NCI-H748 (cell line): ENCODE results near the gene FGF19.

Experiments
- DNase-seq: peaks from one replicate; lab custom pipeline; 2025; ENCODE audit not compliant: unreplicated experiment; lab: John Stamatoyannopoulos, UW

FGF19 gene, protein sequence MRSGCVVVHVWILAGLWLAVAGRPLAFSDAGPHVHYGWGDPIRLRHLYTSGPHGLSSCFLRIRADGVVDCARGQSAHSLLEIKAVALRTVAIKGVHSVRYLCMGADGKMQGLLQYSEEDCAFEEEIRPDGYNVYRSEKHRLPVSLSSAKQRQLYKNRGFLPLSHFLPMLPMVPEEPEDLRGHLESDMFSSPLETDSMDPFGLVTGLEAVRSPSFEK

DNA sequence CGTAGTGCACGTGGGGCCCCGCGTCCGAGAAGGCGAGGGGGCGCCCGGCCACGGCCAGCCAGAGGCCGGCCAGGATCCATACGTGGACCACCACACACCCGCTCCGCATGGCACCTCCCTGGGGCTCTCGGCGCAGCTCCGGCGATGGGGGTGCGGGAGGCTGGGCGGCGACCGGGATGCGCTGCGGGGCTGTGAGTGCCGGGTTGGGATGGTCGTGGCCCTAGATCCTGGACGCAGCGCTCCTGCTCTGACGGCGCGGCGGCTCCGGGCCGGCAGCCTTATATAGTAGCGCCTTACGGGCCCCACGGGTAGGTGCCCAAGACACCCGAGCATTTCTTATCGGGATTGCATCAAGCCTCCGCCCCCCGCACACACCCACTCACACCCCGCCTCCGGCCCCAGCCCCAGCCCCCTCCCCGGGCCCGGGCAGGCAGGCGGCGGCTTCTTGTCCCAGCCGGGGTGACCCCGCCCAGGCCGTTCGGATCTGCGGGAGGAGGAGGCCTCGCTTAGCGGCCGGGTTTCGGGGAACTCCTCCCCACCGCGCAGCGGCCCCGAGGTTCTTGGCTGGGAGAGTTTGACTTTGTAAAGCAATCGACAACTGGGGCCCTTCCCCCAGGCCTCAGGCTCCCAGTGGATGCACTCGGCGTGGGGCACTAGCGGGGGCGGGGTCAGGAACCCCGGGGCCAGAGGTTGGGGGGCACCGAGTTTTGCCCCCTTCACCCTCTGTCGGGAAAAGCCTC, at the start of gene FGF19:
TSS of gene FGF19 (minus strand) at position 255 of the 740 bp plus-strand sequence. CDS start at position 109, 146 bp downstream.
- DNase-seq = peak; percentile 43

DNA sequence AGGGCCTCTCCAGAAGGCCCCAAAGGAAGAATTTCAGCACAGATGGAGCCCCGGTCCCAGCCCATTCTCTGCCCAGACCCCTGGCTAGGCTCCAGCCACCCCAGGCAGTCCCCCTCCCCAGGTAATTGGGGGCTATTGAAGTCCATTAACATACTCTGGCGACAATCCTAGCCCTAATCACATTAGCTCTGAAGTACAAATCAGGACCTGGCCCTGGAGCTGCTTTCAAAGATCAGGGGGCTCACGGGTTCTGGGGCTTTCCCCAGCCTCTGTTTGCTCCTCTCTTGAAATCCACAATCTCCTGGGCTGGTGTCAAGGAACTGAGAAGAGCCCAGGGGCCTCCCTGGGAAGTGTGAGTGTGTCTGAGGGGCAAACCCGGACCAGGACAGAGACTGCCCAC, 49.1 kb upstream of the FGF19 start:
- DNase-seq = no peak

DNA sequence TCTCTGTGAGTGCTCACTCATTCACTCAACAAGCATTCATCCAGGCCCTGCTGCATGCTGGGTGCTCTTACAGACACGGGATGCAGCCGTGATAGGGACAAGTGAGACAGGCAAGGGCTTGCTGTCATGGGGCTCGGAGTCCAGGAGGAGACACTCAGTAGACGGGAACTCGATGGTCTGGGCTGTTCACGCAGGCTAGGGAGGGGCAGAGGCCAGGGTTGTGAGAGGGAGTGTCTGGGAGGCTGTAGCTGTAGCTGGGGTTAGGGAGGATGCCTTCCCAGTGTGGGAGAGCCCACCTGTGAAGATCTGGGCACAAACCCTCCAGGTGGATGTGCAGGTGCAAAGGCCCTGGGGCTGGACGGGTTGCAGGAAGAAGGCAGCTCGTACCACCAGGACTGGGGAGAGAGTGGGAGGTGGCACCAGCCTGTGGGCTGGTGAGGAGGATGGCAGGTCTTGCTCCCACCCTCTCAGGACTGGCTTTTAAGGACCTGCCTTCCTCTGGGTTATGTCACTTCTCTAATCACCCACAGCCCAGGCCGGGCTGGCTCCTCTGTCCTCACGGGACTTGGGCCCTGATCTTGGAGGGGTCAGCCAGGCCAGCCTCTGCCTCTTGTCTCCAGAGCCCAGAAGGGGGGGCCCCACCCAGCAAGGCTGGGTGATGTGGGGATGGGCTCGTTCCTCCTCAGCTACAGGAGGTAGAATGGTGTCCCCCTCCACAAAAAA, 47.2 kb upstream of the FGF19 start:
- no peak for DNase-seq

DNA sequence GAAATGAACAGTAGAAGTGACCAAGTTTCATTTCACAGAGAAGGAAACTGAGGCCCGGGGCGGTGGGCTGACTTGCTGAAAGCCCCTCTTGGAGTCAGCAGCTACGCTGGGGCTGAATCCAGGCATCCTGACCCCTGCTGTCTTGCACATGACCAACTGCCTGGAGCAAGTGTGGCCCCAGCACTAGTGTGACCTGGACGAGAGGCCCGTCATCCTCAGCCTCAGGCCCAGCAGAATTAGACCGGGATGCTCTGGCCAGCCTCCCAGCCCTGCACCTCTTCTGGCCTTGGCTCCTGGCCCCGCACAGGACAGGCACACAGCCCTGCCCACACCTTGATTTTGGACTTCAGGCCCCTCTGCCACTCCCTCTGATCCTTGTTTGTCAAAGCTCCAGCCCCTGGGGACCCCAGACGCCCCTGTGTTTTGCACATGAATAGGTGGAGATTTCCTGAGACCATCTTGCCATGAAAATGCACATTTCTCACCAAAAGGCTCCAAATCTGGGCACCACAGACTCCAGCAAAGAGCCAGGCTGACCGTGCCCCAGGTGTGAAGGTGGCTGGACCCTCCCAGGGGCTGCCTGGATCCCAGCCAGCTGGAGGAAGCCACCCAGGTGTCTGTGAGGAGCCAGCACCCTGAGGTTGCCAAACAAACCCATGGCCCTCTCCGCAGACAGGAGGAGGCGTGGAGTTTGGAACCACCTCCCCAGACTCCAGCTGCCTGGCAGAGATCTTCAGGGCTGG, 46.5 kb upstream of the FGF19 start:
- no peak for DNase-seq

DNA sequence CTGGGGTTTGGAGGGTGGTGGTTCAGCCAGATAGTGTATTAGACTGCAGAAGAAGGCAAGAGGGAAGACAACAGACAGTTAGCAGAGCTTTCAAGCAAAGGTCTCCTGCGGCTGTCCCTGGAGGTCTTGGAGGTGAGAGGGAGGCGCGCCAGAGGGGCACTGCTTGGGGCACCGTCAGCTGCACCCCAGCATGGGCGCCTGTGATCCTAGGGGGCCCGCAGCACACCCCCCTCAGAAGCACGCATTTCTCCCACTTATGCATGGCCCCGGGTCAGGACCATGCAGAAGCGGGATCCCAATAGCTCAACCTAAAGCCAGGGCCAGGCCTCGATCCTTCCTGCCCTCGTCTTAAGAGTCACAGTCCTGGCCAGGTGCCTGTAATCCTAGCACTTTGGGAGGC, 44.8 kb upstream of the FGF19 start:
- no peak for DNase-seq

DNA sequence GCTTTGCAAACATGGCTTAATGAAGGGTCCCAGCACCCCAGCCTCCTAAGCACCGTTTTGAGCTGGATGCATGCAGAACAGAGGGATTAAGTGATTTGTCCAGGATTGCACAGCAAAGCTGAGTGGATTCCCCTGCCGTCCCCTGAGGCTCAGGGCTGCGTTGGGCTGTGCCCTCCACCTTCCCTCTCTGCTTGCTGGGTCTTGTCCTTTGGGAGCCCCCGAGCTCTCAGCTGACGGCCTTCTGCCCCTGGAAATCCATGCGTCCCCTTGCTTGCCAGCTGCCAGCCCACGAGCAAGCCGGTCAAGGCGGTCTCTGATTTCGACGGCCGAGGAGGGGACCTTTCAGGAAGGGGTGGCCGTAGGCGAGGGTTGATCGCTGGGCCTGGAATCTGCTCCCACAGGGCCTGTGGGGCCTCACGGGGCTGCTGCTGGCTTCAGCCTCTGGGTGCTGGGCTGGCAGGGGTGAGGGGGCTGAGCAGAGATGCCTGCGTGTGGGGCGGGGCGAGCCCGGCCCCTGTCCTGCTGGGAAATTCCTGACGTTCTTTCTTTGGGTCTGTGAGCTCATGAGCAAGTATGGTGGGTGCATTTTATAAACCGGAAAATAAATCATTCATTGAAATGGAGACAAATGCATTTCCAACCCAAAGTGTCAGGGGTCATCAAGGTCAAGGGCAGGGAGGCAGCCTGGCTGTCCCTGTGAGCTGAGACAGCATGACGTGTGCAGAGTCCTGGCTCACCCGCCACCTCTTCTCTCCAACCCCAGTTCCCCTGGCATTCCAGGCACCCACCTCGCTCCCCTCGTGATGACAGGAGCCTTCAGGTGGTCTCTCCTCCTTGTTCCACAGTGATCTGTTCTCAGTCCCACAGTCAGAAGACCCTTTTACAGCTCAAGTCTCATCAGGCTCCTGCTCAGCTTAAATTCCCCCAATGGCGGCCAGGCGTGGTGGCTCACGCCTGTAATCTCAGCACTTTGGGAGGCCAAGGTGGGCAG, 43.2 kb upstream of the FGF19 start:
- no peak for DNase-seq

DNA sequence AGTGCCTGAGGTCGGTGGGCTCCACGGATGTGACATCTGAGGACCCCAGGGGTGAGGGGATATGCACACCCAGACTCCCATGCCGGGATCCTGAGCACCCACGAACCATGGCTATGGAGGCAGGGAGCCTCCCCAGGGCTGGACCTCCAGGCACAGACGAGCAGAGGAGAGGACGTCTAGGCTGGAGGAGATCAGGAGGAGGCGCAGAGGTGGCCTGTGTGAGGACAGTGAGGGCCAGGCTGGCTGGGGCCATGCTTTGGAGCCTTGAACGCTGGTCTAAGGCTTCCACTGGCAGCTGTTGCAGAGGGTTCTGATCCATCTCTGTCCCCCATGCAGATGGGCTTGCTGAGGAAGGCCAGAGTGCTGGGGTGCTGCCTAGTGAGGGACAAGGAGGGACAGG, 42.3 kb upstream of the FGF19 start:
- no peak for DNase-seq

DNA sequence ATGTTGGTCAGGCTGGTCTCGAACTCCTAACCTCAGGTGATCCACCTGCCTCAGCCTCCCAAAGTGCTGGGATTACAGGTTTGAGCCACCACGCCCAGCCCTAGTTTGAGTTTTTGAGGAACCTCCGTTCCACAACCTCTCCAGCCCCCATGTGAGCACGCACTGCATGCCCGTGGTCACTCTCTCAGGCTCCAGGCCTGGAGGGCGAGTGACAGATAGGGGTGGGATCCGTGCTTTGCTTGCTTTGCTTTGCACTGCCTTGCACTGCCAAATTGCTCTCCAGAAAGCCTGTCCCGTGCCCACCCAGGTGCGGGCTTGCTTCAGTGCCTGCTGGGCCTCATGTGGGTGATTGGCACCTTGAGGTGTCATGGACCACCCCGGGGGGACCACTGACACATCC, 41.4 kb upstream of the FGF19 start:
- no peak for DNase-seq

DNA sequence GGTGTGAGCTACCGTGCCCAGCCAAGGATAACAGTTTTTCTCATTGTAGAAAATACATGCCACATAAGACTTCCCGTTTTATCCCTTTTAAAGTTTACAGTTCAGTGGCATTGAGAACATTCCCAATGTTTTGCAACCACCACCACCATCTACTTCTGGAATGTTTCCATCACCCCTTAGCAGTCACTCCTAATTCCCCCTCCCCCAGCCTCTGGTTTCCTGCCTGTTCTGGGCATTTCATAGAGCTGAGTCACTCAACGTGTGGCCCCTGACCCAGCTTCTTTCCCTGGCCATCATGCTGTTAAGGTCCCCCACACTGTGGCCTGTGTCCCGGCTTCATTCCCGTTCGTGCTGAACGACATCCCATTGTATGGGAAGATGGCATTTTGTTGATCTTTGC, 40.6 kb upstream of the FGF19 start:
- DNase-seq = no peak

DNA sequence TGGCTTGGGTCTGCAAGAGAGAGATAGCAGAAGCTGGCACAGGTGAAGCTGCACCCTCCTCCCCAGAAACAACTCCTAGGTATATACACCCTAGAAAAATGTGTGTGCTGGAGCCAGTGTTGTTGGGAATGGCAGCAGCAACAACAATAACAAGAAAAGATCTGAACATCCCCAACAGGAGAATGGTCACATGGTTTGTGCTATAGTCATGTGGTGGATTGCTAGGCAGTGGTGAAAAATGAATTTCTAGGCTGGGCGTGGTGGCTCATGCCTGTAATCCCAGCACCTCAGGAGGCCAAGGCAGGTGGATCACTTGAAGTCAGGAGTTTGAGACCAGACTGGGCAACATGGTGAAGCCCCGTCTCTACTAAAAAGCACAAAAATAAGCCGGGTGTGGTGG, 31.0 kb upstream of the FGF19 start:
- no peak for DNase-seq

DNA sequence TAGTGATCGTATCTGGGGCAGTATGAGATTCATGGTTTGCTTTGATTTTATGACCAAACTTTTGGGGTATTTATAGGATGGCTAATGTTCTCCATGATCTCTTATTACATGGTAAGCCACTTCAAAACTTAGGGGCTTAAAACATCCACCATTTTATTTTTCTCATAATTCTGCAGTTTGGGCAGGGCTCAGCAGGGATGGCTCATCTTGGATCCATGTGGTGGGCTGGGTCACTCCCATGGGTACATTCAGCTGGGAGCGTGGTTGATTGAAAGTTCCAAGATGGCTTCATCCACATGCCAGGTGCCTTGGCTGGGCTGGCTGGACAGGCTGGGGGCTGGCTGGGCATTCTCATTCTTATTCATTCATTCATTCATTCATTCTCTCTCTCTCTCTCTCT, 30.5 kb upstream of the FGF19 start:
- no peak for DNase-seq

DNA sequence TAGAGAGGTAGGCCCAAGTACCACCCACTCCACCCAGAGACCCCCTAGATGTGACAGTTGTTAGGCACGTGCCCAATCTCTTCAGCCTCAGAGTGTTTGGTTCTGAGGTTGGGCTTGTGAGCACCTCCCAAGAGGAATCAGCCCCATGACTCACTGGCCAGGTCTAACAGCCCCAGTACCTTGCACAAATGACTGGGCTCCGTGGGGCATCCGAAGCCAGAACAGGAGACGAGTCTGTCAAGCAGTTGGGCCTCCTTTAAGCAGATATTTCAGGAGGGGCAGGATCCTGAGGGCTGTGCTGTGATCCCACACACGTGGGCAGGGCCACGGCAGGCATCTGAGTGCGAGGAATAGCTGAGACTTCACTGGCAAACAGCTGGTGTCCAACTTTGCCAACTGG, 29.1 kb upstream of the FGF19 start:
- DNase-seq = no peak

DNA sequence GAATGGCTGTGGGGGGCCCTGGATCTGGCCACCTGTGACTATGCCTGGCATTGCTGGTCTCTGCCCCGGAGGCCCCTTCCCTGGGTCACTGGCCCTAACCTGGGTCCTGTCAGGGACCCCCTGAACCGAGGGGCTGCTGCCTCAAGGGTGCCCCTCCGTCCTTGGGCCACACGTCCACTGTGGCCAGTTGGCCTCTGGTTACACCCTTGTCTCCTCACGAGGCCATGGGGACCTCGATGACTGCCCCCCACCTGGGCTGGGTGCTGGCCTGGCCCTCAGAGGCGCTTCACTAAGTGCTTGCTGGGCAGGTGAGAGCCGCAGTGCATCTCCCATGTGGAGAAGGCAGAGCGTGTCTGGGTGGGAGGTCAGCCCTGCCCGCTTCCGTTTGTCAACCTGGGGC, 27.3 kb upstream of the FGF19 start:
- DNase-seq = no peak

DNA sequence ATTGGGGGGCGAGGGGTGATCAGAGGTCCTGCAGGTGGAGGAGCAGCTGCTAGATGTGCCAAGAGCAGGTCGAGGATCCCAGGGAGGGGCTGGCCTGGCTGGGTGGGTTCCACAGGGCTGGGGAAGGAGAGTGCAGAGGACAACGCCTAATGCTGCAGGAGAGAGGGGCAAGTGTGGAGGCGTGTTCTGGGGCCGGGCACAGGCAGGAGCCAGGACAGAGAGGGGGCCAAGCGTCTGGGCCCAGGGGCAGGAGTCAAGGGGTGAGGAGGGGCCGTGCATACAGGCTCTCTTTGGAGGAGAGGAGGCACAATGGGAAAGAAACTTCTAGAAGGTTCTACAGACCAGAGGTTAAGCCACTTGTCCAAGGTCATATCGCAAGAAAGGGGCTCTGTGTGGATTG, 26.7 kb upstream of the FGF19 start:
- no peak for DNase-seq

DNA sequence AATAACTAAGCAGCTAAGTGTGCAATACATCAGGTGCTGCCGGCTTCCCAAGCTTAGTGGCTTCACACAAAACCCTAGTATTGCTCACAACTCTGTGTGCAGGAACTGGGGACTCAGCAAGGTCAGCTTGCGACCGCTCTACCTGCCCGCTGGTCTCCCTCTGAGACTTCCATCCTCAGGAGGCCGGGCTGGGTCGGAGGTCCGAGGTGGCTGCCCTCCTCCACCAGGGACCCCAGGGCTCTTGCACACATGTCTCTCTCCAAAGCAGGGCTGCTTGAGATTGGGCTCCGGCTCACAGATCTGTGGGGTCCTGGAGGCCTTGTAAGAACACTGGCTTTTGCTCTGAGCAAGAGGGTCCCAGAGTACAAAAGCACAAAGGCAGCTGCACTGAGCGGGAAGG, 25.4 kb upstream of the FGF19 start:
- DNase-seq = no peak

DNA sequence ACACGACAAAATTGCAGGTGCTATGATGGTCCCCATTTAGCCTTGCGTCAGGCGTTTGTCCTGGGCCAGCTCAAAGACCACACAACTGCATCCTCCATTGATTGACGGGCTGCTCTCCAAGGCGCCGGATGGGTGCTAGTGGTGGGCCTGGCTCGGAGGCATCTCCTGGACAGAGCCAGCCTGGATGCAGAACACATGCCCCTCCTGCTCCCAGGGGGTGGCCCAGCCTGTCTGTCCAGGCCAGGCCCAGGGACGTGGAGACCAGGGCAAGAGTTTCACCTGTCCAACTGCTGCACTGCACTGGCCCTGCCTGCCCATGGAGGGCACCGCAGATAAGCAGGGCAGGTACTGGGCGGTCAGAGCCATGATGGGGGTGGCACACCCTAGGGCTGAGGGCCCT, 23.4 kb upstream of the FGF19 start:
- no peak for DNase-seq

DNA sequence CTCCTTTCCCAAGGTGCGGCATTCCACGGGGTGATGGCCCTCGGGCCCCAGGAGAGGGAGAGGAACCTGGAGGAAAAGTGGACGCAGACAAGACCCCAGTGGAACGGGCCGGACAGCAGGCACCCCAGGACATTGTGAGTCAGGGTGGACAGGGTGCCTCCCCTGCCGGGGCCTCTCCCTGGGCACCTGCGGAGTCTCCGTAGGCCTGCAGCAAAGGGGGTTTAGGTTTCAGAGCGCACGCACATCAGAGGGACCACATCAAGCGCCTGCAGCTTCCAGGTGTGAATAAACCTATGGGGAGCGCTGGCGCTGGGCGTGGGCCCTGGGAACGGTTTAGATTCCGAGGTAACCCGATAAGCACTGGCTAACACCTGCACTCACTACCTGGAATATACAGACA, 22.7 kb upstream of the FGF19 start:
- no peak for DNase-seq

DNA sequence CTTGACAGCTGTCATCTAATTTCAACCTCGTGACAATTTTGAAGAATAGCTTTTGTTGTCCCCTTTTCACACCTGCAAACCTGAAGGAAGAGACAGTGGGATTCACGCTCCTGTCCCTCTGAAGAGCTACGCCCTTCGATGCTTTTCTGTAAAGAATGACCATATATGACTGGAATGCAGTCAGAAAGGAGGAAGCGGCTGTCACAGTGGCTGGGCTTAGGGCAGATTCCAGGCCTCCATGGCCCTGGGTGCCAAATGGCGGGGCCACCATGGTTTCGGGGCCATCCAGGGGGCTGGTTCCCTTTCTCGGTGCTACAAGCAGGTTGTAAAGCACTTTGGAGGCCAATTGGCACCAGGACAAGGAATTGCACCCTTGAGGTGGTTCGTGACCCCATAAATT, 22.2 kb upstream of the FGF19 start:
- DNase-seq = no peak

DNA sequence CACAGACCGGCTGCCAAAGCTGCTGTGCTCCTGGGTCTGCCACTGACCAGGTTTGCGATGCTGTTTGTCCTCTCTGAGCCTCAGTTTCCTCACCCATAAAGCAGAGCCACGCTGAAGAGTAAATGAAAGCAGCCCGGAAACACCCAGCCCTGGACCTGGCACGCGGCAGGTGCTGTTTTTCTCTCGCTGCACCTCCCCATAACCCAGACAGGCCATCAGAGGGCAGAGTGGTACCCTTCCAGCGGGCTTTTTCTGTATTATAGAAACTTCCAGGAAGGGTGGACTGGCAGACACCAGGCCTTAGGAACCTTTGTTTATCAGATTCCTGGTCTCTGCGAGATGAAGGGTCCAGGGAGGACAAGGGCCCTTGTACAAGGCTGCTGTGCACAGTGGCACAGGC, 17.9 kb upstream of the FGF19 start:
- peak; percentile 32 for DNase-seq

DNA sequence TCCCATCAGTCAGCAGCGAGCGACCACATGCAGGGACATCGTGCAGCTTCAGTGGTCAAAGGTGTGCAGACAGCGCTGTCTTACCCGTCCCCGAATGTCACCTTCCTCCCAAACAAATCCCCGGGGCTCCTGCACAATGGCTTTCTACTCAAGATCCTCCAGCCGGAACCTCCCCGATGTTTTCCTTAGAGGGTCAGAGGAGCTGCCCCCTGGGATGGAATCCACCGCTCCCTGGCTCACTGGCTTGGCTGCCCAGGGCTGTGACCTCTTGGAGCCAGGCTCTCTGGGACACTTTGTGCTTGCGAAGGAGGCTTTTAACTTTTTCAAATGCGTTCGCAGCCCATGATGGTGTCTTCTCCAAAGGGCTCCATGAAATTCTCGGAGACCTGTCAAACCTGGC, 17.3 kb upstream of the FGF19 start:
- DNase-seq = no peak
